Stimulated activated CD8-positive, alpha-beta memory T cell treated with anti-CD3 and anti-CD28 coated beads, Interleukin-7, amount 100 ng/mL, for 1 hour (primary cell): Measurements from ENCODE around the gene JOSD2.

Experiments used
- DNase-seq, 2 donors: peaks; one replicate each; pipeline ENCODE4 v3.0.0-alpha.2; 2020; ENCODE audit warnings: low read depth in 2 of 2

JOSD2 gene

GRCh38 chr19:50496189-50497021 is 14.6 kb downstream of the JOSD2 start:
- no peak for DNase-seq

- DNase-seq, result no peak
These were observed 15.9 kb downstream of the JOSD2 start for GRCh38 chr19:50495020-50495531.

- DNase-seq, result no peak
These were observed 16.6 kb downstream of the JOSD2 start for GRCh38 chr19:50494186-50495019.

GRCh38 chr19:50493171-50493570 is 17.8 kb downstream of the JOSD2 start:
- DNase-seq, result no peak

- no peak for DNase-seq
These were observed 18.5 kb downstream of the JOSD2 start for GRCh38 chr19:50492303-50493052.

- DNase-seq, result no peak
These were observed 20.0 kb downstream of the JOSD2 start for GRCh38 chr19:50490991-50491472.

- no peak for DNase-seq
These were observed 20.6 kb downstream of the JOSD2 start for GRCh38 chr19:50490411-50490811.

GRCh38 chr19:50489461-50490011 is 21.5 kb downstream of the JOSD2 start:
- DNase-seq, result no peak

- DNase-seq, result no peak
These were observed 22.4 kb downstream of the JOSD2 start for GRCh38 chr19:50488389-50489194.

GRCh38 chr19:50486823-50487515 is 24.0 kb downstream of the JOSD2 start:
- peak in 1 of 2 donors; percentile 26 for DNase-seq

- no peak for DNase-seq
These were observed 25.6 kb downstream of the JOSD2 start for GRCh38 chr19:50485284-50485955.

- DNase-seq, result no peak
These were observed 28.1 kb downstream of the JOSD2 start for GRCh38 chr19:50482916-50483315.

GRCh38 chr19:50482271-50482855 is 28.6 kb downstream of the JOSD2 start:
- DNase-seq, result no peak

- DNase-seq, result no peak
These were observed 29.4 kb downstream of the JOSD2 start for GRCh38 chr19:50481351-50482149.

GRCh38 chr19:50480281-50481111 is 30.5 kb downstream of the JOSD2 start:
- DNase-seq, result no peak

- DNase-seq, result no peak
These were observed 31.2 kb downstream of the JOSD2 start for GRCh38 chr19:50479761-50480251.
